ENCODE results near the gene ROMO1. TPM values are rescaled to one million over a fixed set of nuclear protein-coding genes. Genes with fewer than 3 reads are reported as not detected.
A peak's percentile ranks its signal among the peaks of the same experiment; 100 is the strongest.
"Not testable (repeated sequence)": the region's sequence is repeated elsewhere in the genome, so short reads cannot be mapped to it uniquely, and the experiment has no call there.

Gene ROMO1
- total RNA-seq, 4 donors from 2014 or later = 146 to 299 (median 212) TPM

- H3K4me1 ChIP-seq = no peaks in the 10 kb centered on the region
- no peak overlapping the region for H3K4me3 ChIP-seq
- H3K9me3 ChIP-seq = no peaks in the 10 kb centered on the region
- no peak overlapping the region for H3K27ac ChIP-seq
- DNase-seq (ENCODE audit: low spot score in 2 of 2) = no peak
- peaks cover 63% of the 10 kb centered on the region for H3K36me3 ChIP-seq
- no peaks in the 10 kb centered on the region for H3K27me3 ChIP-seq
- 100% methylated on average over 1 of the region's 1 CpG for WGBS
- no peak for TF ChIP-seq CTCF (IDR thresholded peaks at IDR 0.05)
- no peak for TF ChIP-seq EP300 (IDR thresholded peaks at IDR 0.05)
- no peak for TF ChIP-seq POLR2AphosphoS5 (IDR thresholded peaks at IDR 0.05)
- no peak for TF ChIP-seq POLR2A (IDR thresholded peaks at IDR 0.05)
Measured at GRCh38 chr20:35681960-35682359, 17.2 kb upstream of the ROMO1 start.

- 96% methylated on average over 9 of the region's 9 CpGs for WGBS
- not testable (repeated sequence) for H3K4me3 ChIP-seq; H3K9me3 ChIP-seq; DNase-seq (ENCODE audit: low spot score in 2 of 2); H3K27ac ChIP-seq; H3K4me1 ChIP-seq; H3K27me3 ChIP-seq
- H3K36me3 ChIP-seq = peaks cover 73% of the 10 kb centered on the region
Measured at GRCh38 chr20:35685368-35685767, 13.8 kb upstream of the ROMO1 start.

- not testable (repeated sequence) for H3K9me3 ChIP-seq; H3K27me3 ChIP-seq; H3K4me1 ChIP-seq; H3K27ac ChIP-seq; H3K4me3 ChIP-seq; DNase-seq (ENCODE audit: low spot score in 2 of 2)
- H3K36me3 ChIP-seq = peaks cover 71% of the 10 kb centered on the region
- 89% methylated on average over 11 of the region's 11 CpGs for WGBS
Measured at GRCh38 chr20:35686872-35687271, 12.3 kb upstream of the ROMO1 start.

- DNase-seq (ENCODE audit: low spot score in 2 of 2) = peak in 1 of 2 donors; percentile 15
- Histone ChIP-seq H3K9me3 (no peaks in the 10 kb centered on the region), H3K4me1 (no peaks in the 10 kb centered on the region), H3K27ac (no peak overlapping the region), H3K4me3 (no peak overlapping the region), H3K27me3 (no peaks in the 10 kb centered on the region), H3K36me3 (peaks cover 81% of the 10 kb centered on the region)
- TF ChIP-seq EP300 (IDR thresholded peaks at IDR 0.05) (no peak), POLR2A (IDR thresholded peaks at IDR 0.05) (no peak), POLR2AphosphoS5 (IDR thresholded peaks at IDR 0.05) (no peak), CTCF (IDR thresholded peaks at IDR 0.05) (no peak)
- 96% methylated on average over 4 of the region's 4 CpGs for WGBS
Measured at GRCh38 chr20:35690265-35690664, 8.9 kb upstream of the ROMO1 start.

GRCh38 chr20:35695245-35695749, 3.9 kb upstream of the ROMO1 start:
- Histone ChIP-seq H3K4me3 (no peak overlapping the region), H3K9me3 (no peaks in the 10 kb centered on the region), H3K4me1 (peaks cover 23% of the 10 kb centered on the region), H3K36me3 (peaks cover 55% of the 10 kb centered on the region), H3K27me3 (no peaks in the 10 kb centered on the region), H3K27ac (no peak overlapping the region)
- no peak for DNase-seq (ENCODE audit: low spot score in 2 of 2)
- no peak for TF ChIP-seq EP300 (IDR thresholded peaks at IDR 0.05)
- TF ChIP-seq CTCF (IDR thresholded peaks at IDR 0.05) = no peak
- no peak for TF ChIP-seq POLR2A (IDR thresholded peaks at IDR 0.05)
- TF ChIP-seq POLR2AphosphoS5 (IDR thresholded peaks at IDR 0.05) = no peak
- 92% methylated on average over 2 of the region's 2 CpGs for WGBS

- Histone ChIP-seq H3K4me1 (peaks cover 29% of the 10 kb centered on the region), H3K36me3 (peaks cover 50% of the 10 kb centered on the region), H3K27me3 (no peaks in the 10 kb centered on the region), H3K9me3 (no peaks in the 10 kb centered on the region), H3K4me3 (no peak overlapping the region), H3K27ac (no peak overlapping the region)
- TF ChIP-seq POLR2AphosphoS5 (IDR thresholded peaks at IDR 0.05) (no peak), EP300 (IDR thresholded peaks at IDR 0.05) (no peak), POLR2A (IDR thresholded peaks at IDR 0.05) (no peak), CTCF (IDR thresholded peaks at IDR 0.05) (no peak)
- DNase-seq (ENCODE audit: low spot score in 2 of 2) = no peak
- 92% methylated on average over 4 of the region's 4 CpGs for WGBS
Measured at GRCh38 chr20:35695978-35696377, 3.2 kb upstream of the ROMO1 start.

All from suprapubic skin (tissue), 4 donors.